Duodenal mucosa (tissue), 2 donors: Measurements from ENCODE around the gene GP2.
"Not testable (repeated sequence)": the region's sequence is repeated elsewhere in the genome, so short reads cannot be mapped to it uniquely, and the experiment has no call there.

ENCODE experiments used
- H3K27ac ChIP-seq: one replicate; pipeline ENCODE4 v1.7.0; 2013; ENCODE audit warnings: low read depth, low read length
- H3K27me3 ChIP-seq, 2 donors: one replicate each; pipeline ENCODE4 v1.7.0; 2013; ENCODE audit warnings: low read length in 2 of 2, control low read depth in 1 of 2; ENCODE audit not compliant: insufficient read depth in 2 of 2, control insufficient read depth in 1 of 2
- H3K36me3 ChIP-seq, 2 donors: one replicate each; pipeline ENCODE4 v1.7.0; 2013; ENCODE audit warnings: low read length in 2 of 2, control low read depth in 1 of 2; ENCODE audit not compliant: insufficient read depth in 2 of 2, control insufficient read depth in 1 of 2
- H3K4me1 ChIP-seq, 2 donors: one replicate each; pipeline ENCODE4 v1.7.0; 2013; ENCODE audit warnings: low read length in 2 of 2, control low read depth in 1 of 2; ENCODE audit not compliant: insufficient read depth in 2 of 2, control insufficient read depth in 1 of 2
- H3K4me3 ChIP-seq, 2 donors: one replicate each; pipeline ENCODE4 v1.7.0; 2013; ENCODE audit warnings: low read length in 2 of 2, low read depth in 1 of 2
- H3K9ac ChIP-seq, 2 donors: one replicate each; pipeline ENCODE4 v1.7.0; 2013; ENCODE audit warnings: low read length in 2 of 2, low read depth in 1 of 2
- H3K9me3 ChIP-seq, 2 donors: one replicate each; pipeline ENCODE4 v1.7.0; 2013; ENCODE audit warnings: low read length in 2 of 2, control low read depth in 1 of 2; ENCODE audit not compliant: control insufficient read depth in 1 of 2

GP2 gene

GRCh38 chr16:20326321-20326720 lies 992 bp downstream of the GP2 start:
- H3K27me3 ChIP-seq: no peaks in the 10 kb centered on the region
- H3K27ac ChIP-seq: no peak overlapping the region
- no peak overlapping the region for H3K9ac ChIP-seq
- H3K36me3 ChIP-seq: no peaks in the 10 kb centered on the region
- peaks cover 11 to 13% of the 10 kb centered on the region in 2 donors for H3K4me1 ChIP-seq
- H3K4me3 ChIP-seq: peak overlapping the region; percentile 29
- no peaks in the 10 kb centered on the region for H3K9me3 ChIP-seq

GRCh38 chr16:20325005-20325404 lies 2.3 kb downstream of the GP2 start:
- Histone ChIP-seq H3K27me3 (no peaks in the 10 kb centered on the region), H3K4me3 (peak overlapping the region in 1 of 2 donors; percentile 20), H3K4me1 (peaks cover 11 to 13% of the 10 kb centered on the region in 2 donors), H3K27ac (no peak overlapping the region), H3K9ac (no peak overlapping the region), H3K36me3 (no peaks in the 10 kb centered on the region), H3K9me3 (no peaks in the 10 kb centered on the region)

GRCh38 chr16:20323591-20324117 lies 3.7 kb downstream of the GP2 start:
- H3K27ac ChIP-seq: no peak overlapping the region
- no peak overlapping the region for H3K4me3 ChIP-seq
- H3K27me3 ChIP-seq: no peaks in the 10 kb centered on the region
- no peak overlapping the region for H3K9ac ChIP-seq
- no peaks in the 10 kb centered on the region for H3K36me3 ChIP-seq
- H3K4me1 ChIP-seq: peaks cover 11 to 13% of the 10 kb centered on the region in 2 donors
- H3K9me3 ChIP-seq: no peaks in the 10 kb centered on the region

- Histone ChIP-seq H3K9ac (no peak overlapping the region), H3K36me3 (no peaks in the 10 kb centered on the region), H3K27me3 (no peaks in the 10 kb centered on the region), H3K4me1 (peaks cover 11 to 13% of the 10 kb centered on the region in 2 donors), H3K9me3 (no peaks in the 10 kb centered on the region), H3K27ac (no peak overlapping the region), H3K4me3 (no peak overlapping the region)
Measured at GRCh38 chr16:20322696-20323095, 4.6 kb downstream of the GP2 start.

GRCh38 chr16:20321671-20322070 lies 5.6 kb downstream of the GP2 start:
- H3K4me3 ChIP-seq: no peak overlapping the region
- H3K9me3 ChIP-seq: no peaks in the 10 kb centered on the region
- H3K27ac ChIP-seq: no peak overlapping the region
- no peak overlapping the region for H3K9ac ChIP-seq
- no peaks in the 10 kb centered on the region for H3K36me3 ChIP-seq
- H3K27me3 ChIP-seq: no peaks in the 10 kb centered on the region
- peaks cover 7 to 8% of the 10 kb centered on the region in 2 donors for H3K4me1 ChIP-seq

GRCh38 chr16:20321051-20321450 lies 6.3 kb downstream of the GP2 start:
- H3K4me1 ChIP-seq, H3K9ac ChIP-seq, H3K4me3 ChIP-seq, H3K27ac ChIP-seq, H3K36me3 ChIP-seq, H3K9me3 ChIP-seq, H3K27me3 ChIP-seq: not testable (repeated sequence)

GRCh38 chr16:20320592-20320991 lies 6.7 kb downstream of the GP2 start:
- no peak overlapping the region for H3K9ac ChIP-seq
- peaks cover 0 to under 1% of the 10 kb centered on the region in 2 donors for H3K36me3 ChIP-seq
- no peaks in the 10 kb centered on the region for H3K27me3 ChIP-seq
- no peaks in the 10 kb centered on the region for H3K9me3 ChIP-seq
- H3K27ac ChIP-seq: no peak overlapping the region
- no peaks in the 10 kb centered on the region for H3K4me1 ChIP-seq
- H3K4me3 ChIP-seq: no peak overlapping the region

GRCh38 chr16:20320178-20320577 lies 7.1 kb downstream of the GP2 start:
- H3K36me3 ChIP-seq: peaks cover 0 to 3% of the 10 kb centered on the region in 2 donors
- H3K9ac ChIP-seq: no peak overlapping the region
- H3K27me3 ChIP-seq: no peaks in the 10 kb centered on the region
- no peaks in the 10 kb centered on the region for H3K4me1 ChIP-seq
- no peaks in the 10 kb centered on the region for H3K9me3 ChIP-seq
- no peak overlapping the region for H3K4me3 ChIP-seq
- H3K27ac ChIP-seq: no peak overlapping the region

- H3K27ac ChIP-seq: no peak overlapping the region
- H3K9ac ChIP-seq: no peak overlapping the region
- H3K27me3 ChIP-seq: no peaks in the 10 kb centered on the region
- H3K4me1 ChIP-seq: no peaks in the 10 kb centered on the region
- H3K36me3 ChIP-seq: peaks cover 0 to 3% of the 10 kb centered on the region in 2 donors
- H3K9me3 ChIP-seq: no peaks in the 10 kb centered on the region
- no peak overlapping the region for H3K4me3 ChIP-seq
Measured at GRCh38 chr16:20319406-20319805, 7.9 kb downstream of the GP2 start.

GRCh38 chr16:20318437-20318836 lies 8.9 kb downstream of the GP2 start:
- Histone ChIP-seq H3K27me3 (no peaks in the 10 kb centered on the region), H3K36me3 (peaks cover 0 to 3% of the 10 kb centered on the region in 2 donors), H3K4me3 (no peak overlapping the region), H3K4me1 (no peaks in the 10 kb centered on the region), H3K27ac (no peak overlapping the region), H3K9ac (no peak overlapping the region), H3K9me3 (no peaks in the 10 kb centered on the region)

- H3K9me3 ChIP-seq: no peaks in the 10 kb centered on the region
- H3K36me3 ChIP-seq: peaks cover 0 to 3% of the 10 kb centered on the region in 2 donors
- no peak overlapping the region for H3K27ac ChIP-seq
- H3K4me3 ChIP-seq: no peak overlapping the region
- no peaks in the 10 kb centered on the region for H3K4me1 ChIP-seq
- H3K9ac ChIP-seq: no peak overlapping the region
- H3K27me3 ChIP-seq: no peaks in the 10 kb centered on the region
Measured at GRCh38 chr16:20318006-20318405, 9.3 kb downstream of the GP2 start.
